ENCODE measurements around the gene GGACT.
"Not testable (repeated sequence)": the region's sequence is repeated elsewhere in the genome, so short reads cannot be mapped to it uniquely, and the experiment has no call there.

Gene GGACT

DNA sequence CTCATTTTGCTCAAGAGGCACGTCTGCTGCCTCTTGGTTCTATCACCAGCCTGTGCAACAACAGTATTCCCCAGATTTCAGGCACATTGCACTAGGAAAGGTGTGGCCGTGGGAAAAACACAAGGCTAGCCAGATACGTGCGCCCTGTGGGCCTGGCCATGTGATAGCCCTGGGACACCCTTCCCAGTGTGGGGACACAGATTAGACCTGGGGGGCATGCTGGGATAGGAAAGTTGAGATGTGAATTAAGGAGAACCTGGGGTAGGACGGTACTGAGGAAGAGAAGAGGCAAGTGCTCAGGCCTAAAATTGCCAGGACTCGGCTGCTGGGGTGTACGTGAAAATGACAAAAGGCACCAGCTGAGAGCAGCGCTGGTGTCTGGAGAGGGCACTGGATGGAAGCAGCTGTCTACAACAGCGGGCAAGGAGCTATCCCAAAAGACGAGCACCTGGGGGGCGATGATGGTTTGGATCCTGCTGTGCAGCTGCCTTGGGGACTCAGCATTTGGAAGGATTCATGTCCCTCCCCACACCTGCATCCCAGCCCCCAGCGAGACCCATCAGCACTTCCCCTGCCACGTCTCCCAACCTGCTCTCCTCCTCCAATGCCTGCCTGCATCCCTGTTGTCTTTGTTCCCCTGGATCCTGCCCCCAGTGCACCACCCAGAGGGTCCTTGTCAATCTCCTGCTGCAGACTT lies 54.3 kb downstream of the GGACT start:
- Mint-ChIP-seq H3K9me3 (no peaks in the 10 kb centered on the region), H3K27ac (no peak overlapping the region), H3K27me3 (no peaks in the 10 kb centered on the region), H3K36me3 (ENCODE audit: low read depth) (peaks cover 2% of the 10 kb centered on the region), H3K4me3 (no peak overlapping the region), H3K4me1 (peaks cover 21% of the 10 kb centered on the region)
- DNase-seq (no peak), ATAC-seq (no peak)

DNA sequence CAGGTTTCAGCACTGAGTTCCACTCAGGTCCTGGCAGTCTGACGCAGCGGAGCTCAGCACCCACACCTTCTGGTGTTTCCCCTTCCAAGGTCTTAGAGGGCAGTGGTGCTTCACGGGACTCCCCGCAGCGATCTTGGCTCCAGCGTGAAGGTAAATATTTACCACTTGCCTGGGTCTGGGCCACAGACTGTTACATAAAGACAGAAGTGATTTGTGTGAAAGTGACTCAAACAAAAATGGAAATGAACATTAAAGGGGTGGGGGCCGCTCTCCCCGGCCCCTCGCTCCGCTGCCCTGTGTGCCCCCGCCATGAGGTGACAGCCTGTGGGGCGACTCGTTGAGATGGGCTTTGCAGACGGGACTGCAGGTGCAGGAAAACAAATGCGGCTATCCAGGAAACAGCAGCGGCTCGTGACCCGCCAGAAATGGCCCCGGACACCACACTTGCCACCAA lies 55.0 kb downstream of the GGACT start:
- peaks cover 2% of the 10 kb centered on the region for H3K36me3 Mint-ChIP-seq (ENCODE audit: low read depth)
- no peak for ATAC-seq
- no peak for DNase-seq
- no peaks in the 10 kb centered on the region for H3K27me3 Mint-ChIP-seq
- peaks cover 14% of the 10 kb centered on the region for H3K4me1 Mint-ChIP-seq
- H3K9me3 Mint-ChIP-seq = no peaks in the 10 kb centered on the region
- no peak overlapping the region for H3K27ac Mint-ChIP-seq
- no peak overlapping the region for H3K4me3 Mint-ChIP-seq

DNA sequence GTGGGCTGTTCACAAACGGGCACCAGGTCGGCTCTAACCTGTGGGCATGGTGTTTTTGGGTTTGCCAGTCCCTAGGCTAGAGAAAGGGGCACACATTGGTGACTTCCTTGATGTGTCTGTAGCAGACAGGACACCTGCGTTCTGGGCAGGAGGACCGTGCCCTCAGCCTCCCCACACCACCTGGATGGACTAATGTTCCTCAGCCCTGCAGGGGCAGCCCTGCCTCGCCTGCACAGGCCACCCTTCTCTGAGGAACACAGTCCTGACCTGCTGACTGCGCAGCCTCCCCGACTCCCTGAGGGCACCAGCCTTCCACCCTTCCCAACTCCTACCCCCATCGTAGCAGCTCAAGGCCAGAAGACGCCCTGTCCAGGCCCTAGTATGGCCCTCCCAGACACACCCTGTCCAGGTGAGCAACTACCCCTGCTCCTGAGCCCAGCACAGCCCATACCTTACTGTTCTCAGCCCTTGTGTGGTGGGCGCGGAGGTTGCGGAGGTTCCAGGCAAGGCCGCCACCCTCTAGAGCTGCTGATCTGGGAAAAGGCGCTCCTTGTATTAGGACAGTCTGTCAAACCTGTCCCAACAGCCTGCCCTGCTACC lies 55.7 kb downstream of the GGACT start:
- Mint-ChIP-seq H3K4me1 (peaks cover 7% of the 10 kb centered on the region), H3K9me3 (no peaks in the 10 kb centered on the region), H3K36me3 (ENCODE audit: low read depth) (peaks cover 2% of the 10 kb centered on the region), H3K4me3 (no peak overlapping the region), H3K27ac (no peak overlapping the region), H3K27me3 (no peaks in the 10 kb centered on the region)
- ATAC-seq (no peak), DNase-seq (no peak)

DNA sequence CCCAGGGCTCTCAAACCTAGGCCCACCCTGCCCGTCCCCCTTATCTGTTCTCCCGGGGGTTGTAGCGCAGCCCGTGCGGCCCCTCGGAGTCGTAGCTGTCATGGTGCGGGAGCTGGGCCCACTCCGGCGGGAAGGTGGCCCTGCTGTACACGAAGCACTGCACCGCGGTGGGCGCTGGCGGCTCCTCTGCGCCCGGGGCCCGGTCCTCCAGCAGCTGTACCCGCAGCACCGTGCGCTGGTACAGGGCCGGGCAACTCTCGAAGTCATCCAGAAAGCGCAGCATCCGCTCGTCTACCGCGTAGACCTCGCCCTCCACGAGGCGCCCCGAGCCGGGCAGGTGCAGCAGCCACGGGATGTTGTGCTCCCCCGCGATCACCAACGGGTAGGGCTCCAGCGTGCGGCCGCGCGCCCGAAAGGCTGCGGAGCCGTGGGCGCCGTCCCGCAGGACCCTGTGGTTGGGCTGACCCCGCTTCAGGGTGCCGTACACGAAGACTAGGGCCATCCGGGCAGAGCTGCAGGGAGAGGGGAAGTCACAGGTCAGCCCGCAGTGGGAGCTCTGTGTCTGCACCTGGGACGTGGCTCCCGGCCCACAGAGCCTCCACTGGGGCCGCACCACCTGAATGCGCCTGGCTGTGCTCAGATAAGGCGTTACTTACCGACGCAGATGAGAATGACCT lies 56.4 kb downstream of the GGACT start:
- no peak overlapping the region for H3K4me3 Mint-ChIP-seq
- ATAC-seq (no peak), DNase-seq (no peak)
- H3K4me1 Mint-ChIP-seq = peaks cover 2% of the 10 kb centered on the region
- H3K27ac Mint-ChIP-seq = no peak overlapping the region
- no peaks in the 10 kb centered on the region for H3K27me3 Mint-ChIP-seq
- H3K9me3 Mint-ChIP-seq = no peaks in the 10 kb centered on the region
- H3K36me3 Mint-ChIP-seq (ENCODE audit: low read depth) = peaks cover 2% of the 10 kb centered on the region

DNA sequence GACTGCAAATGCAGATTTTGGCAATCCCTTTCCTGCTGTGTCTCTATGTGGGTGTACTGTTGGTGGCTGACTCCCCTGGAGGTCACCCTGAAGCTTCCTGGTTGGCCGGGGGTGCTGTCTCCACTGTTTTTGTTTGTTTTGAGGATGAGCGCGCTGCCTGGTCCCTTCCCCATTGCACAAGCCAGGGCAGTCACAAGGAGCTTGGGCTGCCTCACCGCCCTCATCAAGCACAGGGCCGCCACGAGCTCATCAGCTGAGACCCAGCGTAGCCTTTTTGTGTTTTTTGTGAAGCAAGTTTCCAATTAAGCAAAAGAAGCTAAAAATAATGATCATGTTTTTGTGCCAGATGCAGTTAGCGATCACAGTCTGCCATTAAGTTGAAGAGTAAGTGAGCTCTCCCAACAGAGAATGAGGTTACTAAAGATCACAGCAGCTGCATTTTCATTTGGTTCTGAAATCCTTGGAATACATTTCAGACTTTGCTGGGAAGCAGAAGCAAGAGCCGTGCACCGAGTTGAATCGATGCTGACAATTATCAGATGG lies 57.8 kb downstream of the GGACT start:
- no peak for ATAC-seq
- Mint-ChIP-seq H3K4me1 (no peaks in the 10 kb centered on the region), H3K9me3 (no peaks in the 10 kb centered on the region), H3K27me3 (no peaks in the 10 kb centered on the region), H3K4me3 (no peak overlapping the region), H3K36me3 (ENCODE audit: low read depth) (peaks cover 2% of the 10 kb centered on the region), H3K27ac (no peak overlapping the region)
- DNase-seq = no peak

DNA sequence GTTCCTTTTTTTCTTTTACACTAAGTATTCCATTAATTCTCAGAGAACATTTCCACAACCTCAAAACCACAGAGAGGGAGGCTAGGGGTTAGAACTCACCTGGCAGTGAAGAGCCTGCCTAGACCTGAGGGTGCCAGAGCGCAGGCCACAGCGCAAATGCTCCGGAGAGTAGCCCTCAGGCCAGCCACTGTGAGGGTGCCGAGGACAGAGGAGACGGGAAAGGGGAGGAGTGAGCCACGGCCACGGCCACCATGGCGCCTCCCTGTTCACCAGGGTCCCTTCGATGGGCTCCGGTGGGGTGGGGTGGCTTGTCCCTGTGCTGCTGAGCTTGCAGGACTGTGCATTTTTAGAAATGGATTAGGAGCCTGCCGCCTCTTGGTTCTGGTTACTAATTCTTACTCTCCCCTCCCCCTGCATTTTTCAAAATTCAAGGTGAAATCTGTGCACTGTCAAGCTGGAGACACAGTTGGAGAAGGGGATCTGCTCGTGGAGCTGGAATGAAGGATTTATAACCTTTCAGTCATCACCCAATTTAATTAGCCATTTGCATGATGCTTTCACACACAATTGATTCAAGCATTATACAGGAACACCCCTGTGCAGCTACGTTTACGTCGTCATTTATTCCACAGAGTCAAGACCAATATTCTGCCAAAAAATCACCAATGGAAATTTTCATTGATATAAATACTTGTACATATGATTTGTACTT lies 58.8 kb downstream of the GGACT start:
- Mint-ChIP-seq H3K4me3 (no peak overlapping the region), H3K27me3 (no peaks in the 10 kb centered on the region), H3K27ac (no peak overlapping the region), H3K9me3 (no peaks in the 10 kb centered on the region), H3K4me1 (no peaks in the 10 kb centered on the region), H3K36me3 (ENCODE audit: low read depth) (peaks cover 2% of the 10 kb centered on the region)
- DNase-seq (no peak), ATAC-seq (no peak)

DNA sequence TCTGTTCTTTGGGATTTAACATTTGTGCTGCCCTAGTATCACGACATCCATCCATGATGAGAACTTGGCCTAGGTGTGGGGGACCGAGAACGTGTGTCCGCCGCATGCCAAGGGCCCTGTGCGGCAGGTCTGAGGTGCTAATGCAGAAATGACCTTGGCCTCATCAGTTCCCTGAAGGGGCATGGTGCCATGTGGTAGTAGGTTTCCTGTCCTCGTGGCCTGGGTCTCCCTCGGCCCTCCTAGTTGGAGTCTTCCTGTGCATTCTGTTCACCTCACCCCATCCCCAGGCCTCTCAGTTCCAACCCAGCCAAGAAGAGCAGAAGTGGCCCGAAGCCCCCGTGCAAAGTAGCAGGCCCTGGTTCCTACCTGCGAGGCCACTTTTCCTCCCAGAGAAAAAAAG lies 59.8 kb downstream of the GGACT start:
- DNase-seq (no peak), ATAC-seq (no peak)
- Mint-ChIP-seq H3K4me3 (no peak overlapping the region), H3K27ac (no peak overlapping the region), H3K4me1 (no peaks in the 10 kb centered on the region), H3K9me3 (no peaks in the 10 kb centered on the region), H3K36me3 (ENCODE audit: low read depth) (peaks cover 2% of the 10 kb centered on the region), H3K27me3 (no peaks in the 10 kb centered on the region)

DNA sequence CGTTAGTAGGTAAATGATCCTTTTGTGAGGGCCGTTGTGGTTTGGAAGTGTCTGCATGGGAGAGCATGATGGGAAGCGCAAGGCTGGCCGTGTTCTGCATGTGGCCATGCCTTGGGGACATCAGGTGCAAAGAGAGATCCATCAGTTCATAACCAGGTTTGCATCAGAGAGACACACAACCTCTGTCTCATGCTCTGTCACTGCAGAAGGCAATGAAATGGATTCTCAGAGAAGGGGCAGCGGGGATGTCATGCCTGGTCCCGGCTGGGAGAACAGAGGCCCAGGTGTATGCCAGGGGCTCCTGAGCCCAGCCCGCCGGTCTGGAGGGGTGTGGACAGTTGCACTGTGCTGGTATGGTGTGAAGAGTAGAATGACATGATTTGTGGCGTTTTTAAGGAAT lies 60.2 kb downstream of the GGACT start:
- no peak overlapping the region for H3K27ac Mint-ChIP-seq

DNA sequence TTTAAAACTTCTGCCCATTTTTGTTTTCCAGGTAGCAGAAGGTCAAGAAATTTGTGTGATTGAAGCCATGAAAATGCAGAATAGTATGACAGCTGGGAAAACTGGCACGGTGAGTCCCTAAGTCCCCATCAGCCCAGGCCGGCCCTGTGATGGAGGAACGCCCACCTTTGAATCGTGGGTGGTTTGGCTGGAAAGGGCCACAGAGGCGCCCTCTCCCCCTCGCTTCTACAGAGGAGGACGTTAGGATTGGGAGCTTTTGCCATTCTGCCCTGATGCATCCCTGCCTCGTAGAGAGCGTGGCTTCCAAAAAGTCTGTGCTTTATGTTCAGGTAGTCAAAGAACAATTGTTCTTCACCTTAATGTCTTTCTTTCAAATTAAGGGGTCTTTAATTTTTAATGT lies 60.9 kb downstream of the GGACT start:
- DNase-seq = no peak
- Mint-ChIP-seq H3K27ac (no peak overlapping the region), H3K9me3 (no peaks in the 10 kb centered on the region), H3K27me3 (no peaks in the 10 kb centered on the region), H3K4me1 (no peaks in the 10 kb centered on the region), H3K4me3 (no peak overlapping the region), H3K36me3 (ENCODE audit: low read depth) (peaks cover 2% of the 10 kb centered on the region)
- ATAC-seq = no peak

More for the DNA sequence above, 60.2 kb downstream of the GGACT start:
- DNase-seq (no peak), ATAC-seq (no peak)
- no peaks in the 10 kb centered on the region for H3K27me3 Mint-ChIP-seq
- no peaks in the 10 kb centered on the region for H3K9me3 Mint-ChIP-seq
- H3K4me1 Mint-ChIP-seq = no peaks in the 10 kb centered on the region
- H3K36me3 Mint-ChIP-seq (ENCODE audit: low read depth) = peaks cover 2% of the 10 kb centered on the region
- H3K4me3 Mint-ChIP-seq = no peak overlapping the region

DNA sequence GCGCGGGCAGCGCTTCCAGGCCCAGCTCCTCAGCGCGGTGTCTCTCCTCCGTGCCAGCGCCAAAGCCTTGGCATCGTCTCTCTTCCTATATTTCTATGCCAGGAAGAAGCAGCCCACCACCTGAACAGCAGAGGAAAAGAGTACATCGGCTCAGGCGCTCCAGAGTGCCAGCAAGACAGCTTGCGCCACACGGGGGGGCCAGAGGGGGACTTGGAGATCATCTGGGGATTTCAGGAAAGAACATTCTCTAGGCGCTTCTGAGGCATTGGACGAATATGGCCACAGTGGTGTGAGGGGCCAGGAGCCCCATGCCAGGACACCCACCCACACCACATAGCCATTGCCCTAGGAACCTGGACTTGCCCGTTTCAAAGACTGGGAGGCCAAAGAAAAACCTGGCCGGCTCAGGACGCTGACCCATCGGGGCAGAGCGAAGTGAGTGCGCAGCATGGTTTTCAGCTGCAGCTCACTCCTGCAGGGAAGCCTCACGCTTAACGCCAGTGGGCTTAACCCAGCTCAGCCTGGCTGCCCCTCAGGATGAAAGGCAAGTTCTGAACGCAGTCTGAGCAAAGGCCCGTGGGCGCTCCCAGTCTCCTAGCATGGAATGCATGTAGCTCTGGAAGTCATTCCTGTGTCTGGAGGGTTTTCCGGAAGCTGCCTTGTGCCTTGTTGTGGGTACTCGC lies 62.1 kb downstream of the GGACT start:
- H3K36me3 Mint-ChIP-seq (ENCODE audit: low read depth) = no peaks in the 10 kb centered on the region
- H3K9me3 Mint-ChIP-seq = no peaks in the 10 kb centered on the region

DNA sequence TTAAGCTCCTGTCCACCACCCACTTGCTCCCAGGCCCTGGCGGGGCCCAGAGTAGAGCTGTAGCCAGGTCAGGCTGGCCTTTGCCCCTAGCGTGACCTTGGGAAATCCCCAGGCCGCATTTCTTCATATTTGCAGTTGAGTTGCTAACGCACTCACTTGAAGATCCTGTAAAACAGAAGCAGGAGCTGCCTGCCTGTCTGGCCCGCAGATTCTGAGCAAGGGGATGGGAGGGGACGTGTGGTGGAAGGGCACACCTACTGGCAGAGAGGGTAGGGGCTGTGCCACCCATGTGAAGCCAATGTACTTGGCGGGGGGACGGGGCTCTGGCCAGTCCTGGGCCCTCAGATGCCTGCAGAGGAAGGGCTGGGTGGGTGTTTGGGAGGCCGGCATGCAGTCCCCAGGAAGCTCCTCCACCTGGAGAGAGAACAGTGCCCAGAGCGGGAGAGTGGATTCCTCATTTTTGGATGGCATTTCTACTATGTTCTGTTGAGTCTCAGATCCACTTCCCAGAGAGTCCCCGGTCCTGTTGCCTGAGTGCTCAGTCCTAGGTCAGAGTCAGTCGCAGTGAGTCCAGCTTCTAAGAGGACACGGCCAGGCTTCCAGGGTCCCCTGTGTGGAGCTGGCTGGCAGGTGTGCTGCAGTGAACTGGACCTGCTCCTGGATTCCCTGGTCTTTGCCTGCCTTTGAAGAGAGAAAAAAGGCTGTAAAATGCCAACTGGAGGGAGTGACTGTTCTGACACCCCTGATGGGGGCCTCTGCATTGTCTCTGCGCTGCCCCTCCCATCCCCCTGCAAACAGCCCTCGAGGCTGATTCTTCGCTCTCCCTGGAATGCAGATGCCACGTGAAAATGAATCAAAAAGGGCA lies 62.9 kb downstream of the GGACT start:
- Mint-ChIP-seq H3K4me1 (peaks cover 6% of the 10 kb centered on the region), H3K4me3 (no peak overlapping the region), H3K36me3 (ENCODE audit: low read depth) (no peaks in the 10 kb centered on the region), H3K27ac (no peak overlapping the region), H3K27me3 (no peaks in the 10 kb centered on the region), H3K9me3 (no peaks in the 10 kb centered on the region)
- DNase-seq = no peak
- ATAC-seq = no peak

More for the DNA sequence above, 62.1 kb downstream of the GGACT start:
- H3K27ac Mint-ChIP-seq = no peak overlapping the region
- ATAC-seq (no peak), DNase-seq (no peak)
- no peak overlapping the region for H3K4me3 Mint-ChIP-seq
- H3K4me1 Mint-ChIP-seq = peaks cover 4% of the 10 kb centered on the region
- no peaks in the 10 kb centered on the region for H3K27me3 Mint-ChIP-seq

DNA sequence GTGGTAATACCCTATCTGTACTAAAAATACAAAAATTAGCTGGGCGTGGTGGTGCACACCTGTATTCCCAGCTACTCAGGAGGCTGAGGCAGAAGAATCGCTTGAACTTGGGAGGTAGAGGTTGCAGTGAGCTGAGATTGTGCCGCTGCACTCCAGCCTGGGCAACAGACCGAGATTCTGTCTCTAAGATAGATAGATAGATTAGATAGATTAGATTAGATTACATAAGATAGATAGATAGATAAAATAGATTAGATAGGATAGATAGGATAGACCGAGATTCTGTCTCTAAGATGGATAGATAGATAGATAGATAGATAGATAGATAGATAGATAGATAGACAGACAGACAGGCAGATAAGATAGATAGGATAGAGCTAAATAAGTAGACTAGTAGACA lies 63.9 kb downstream of the GGACT start:
- not testable (repeated sequence) for H3K4me1 Mint-ChIP-seq; H3K9me3 Mint-ChIP-seq; H3K27me3 Mint-ChIP-seq; DNase-seq; H3K4me3 Mint-ChIP-seq; ATAC-seq; H3K36me3 Mint-ChIP-seq (ENCODE audit: low read depth); H3K27ac Mint-ChIP-seq

DNA sequence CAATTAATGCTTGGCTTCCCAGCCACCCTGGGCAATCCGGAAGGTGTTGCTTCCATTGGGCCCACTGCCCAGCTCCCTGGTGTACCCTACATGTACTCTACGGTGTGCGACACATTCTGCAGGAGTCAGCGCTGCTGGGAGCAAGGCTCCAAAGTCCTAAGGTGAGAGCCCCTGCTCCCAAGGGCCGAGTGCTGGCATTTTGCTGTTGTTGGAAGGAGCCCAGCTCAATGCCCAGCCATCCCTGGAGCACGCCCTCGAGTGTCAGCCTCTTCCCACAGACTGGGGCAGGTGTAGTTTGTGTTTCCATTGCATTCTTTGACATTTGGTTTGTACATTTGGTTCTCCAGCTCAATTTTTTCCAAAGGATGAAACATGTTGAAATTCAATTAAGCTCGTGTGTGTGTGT lies 64.6 kb downstream of the GGACT start:
- no peaks in the 10 kb centered on the region for H3K36me3 Mint-ChIP-seq (ENCODE audit: low read depth)
- no peak for DNase-seq
- H3K27me3 Mint-ChIP-seq = no peaks in the 10 kb centered on the region
- H3K4me1 Mint-ChIP-seq = peaks cover 6% of the 10 kb centered on the region
- ATAC-seq = no peak
- no peaks in the 10 kb centered on the region for H3K9me3 Mint-ChIP-seq
- H3K27ac Mint-ChIP-seq = no peak overlapping the region
- no peak overlapping the region for H3K4me3 Mint-ChIP-seq
